Epithelial cell of prostate (primary cell): ENCODE results near the gene SMIM45.

ENCODE experiments used
- DNase-seq: peaks from one replicate; pipeline ENCODE4 v3.0.0-alpha.2; 2011; ENCODE audit warnings: low read depth, low spot score
- H3K27ac ChIP-seq: fragments of 450-650 bp; 2 replicates; pipeline ENCODE4 v1.5.1; 2017; ENCODE audit warnings: mild to moderate bottlenecking

SMIM45 gene

DNA sequence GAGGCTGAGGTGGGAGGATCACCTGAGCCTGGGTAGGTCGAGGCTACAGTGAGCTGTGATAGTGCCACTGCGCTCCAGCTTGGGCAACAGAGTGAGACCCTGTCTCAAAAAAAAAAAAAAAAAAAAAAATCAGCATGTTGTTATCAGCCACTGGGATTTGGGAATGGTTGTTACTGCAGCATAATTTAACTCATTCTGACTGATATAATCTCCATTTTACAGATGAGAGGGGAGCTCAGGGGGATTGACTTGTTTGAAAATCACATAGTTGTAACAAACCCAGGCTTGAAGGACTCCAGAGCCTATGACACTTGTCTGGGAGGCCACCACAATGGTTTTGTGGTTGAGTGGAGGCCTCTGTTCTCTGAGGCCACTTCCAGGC, 14.3 kb downstream of the SMIM45 start:
- DNase-seq = no peak
- H3K27ac ChIP-seq = no peak overlapping the region

DNA sequence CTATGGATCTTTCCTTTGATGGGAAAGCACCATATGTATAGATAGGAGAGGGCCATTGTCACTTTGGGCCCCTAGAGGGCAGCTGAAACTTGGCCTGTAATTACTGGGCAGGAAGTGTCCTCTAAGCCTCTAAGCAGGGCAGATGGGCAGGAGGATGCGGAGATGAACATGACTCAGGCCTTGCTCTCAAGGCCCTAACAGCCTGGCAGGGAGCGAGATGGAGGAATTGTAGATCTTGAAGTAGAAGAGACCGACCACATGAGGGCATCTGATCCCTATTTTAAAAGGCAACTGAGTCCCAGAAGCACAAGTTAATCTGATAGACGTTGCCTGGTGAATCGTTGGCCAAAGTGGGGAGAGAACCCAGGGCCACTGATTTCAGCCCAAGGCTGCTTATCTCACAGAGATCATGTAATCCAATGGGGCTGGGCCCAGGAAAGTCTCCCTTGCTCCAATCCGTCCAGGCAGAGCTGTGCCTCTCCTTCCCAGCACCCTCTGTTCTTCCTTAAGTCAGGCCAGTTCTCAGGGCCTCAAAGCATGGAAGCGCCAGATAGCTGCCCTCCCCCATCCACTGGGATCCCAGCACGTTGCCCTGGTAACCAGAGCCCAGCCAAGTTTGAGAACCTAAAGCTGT, 14.8 kb downstream of the SMIM45 start:
- no peak overlapping the region for H3K27ac ChIP-seq
- peak; percentile 43 for DNase-seq

DNA sequence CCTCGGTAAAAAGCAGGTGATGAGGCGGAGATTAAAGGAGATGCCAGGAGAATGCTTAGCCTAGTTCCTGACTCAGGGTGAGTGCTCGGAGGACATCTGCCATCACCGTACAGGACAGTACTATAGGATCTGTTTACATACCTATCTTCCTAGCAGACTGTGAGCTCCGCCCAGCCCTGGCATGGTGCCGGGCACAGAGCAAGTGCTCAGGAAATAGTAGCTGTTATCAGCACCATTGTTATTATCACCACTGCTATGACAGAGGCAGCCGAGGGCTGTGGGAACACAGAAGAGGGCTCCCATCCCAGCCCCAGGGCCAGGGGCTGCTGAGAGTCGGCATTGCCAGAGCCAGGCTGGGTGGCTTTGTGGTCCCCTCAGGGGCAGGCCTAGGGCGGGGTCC, 16.7 kb downstream of the SMIM45 start:
- H3K27ac ChIP-seq = no peak overlapping the region
- no peak for DNase-seq

DNA sequence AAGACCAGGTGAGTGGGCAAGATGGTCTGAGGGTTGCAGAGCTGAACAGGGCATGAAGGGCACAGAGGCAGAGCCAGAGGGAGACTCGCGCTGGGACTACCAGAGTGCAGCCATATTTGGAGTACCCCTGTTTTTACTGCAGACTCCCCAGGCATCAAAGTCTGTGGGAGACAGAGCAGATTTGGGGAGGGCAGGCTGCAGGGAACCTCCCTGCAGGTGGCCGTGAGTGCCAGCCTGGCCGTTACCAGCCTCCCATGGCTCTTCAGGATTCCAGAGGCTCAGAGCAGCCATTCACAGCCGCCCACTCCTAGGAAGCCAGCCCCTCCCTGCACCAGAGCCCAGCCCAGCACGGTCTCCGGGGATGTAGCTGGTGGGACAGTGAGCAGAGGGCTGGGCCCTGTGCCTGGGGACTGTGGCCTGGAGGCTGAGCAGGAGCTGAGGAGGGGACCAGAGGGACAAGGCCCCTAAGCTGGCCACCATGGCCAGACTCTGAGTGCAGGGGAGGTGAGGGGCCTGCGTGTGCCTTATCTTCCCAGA, 17.2 kb downstream of the SMIM45 start, which contains the start of gene SEPTIN3:
TSS of gene SEPTIN3 (plus strand) at position 334 of the 537 bp plus-strand sequence. CDS start 2,050 bp downstream, outside the sequence.
- no peak for DNase-seq
- H3K27ac ChIP-seq = no peak within 1 kb of the TSS

DNA sequence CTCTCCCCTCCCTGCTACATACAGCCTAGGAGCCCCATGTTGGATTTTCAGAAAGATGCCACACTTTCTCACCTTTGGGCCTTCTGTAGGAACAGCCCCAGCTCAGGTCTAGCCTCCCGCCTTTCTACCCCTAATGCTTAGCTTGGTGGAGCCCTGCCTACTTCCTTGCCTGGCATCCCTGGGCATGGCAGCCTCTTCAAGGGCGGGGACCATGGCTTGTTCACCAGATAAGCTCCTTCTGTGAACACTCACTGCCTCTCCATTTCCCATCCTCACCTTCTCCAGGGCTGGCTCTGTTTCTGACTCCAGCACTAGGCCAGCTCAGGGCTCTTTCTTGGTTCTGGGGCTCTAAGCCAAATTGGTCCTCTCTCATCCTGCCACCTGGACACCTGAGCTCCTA, 18.7 kb downstream of the SMIM45 start:
- no peak overlapping the region for H3K27ac ChIP-seq
- DNase-seq = no peak

DNA sequence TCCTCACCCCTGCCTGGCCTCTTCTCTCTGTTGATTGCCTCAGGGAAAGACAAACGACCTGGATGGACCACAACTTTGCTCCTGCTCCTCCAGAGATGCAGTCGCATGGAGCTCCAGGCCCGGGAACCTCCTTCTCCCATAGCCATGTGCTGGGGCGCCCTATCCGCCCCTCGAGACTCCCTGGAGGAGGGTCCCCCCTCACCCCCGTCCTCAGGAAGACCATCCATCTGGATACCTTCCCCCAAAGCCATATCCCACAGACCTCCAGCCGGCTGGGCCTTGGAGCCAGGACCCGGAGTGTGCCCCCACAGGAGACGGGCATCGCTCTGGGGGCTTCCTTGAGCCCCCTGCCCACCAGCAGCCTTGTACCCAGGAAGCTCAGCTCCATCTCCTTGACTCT, 19.5 kb downstream of the SMIM45 start:
- H3K27ac ChIP-seq = no peak overlapping the region
- DNase-seq = no peak

DNA sequence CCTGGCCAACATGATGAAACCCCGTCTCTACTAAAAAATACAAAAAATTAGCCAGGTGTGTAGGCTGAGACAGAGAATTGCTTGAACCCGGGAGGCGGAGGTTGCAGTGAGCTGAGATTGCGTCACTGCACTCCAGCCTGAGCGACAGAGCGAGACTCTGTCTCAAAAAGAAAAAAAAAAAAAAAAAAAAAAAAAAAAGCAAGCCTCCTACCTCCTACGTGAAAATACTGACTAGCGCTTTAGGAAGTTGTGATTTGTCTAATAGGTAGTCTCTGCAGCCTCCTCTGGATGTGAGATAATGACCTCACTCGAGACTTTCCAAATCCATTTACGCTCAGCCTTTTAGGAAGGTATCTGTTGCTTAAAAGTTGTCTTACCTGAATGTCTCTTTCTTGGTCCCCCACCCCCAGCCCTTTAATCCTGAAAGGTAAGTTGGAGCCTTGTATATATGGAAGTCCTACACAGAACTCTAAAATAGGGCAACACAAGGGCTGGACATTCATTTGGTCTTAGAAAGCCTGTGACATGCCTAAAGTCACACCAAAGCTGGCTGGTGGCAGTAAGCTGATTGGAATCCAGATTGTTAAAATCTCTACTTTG, 22.8 kb downstream of the SMIM45 start:
- no peak for DNase-seq
- H3K27ac ChIP-seq = no peak overlapping the region

DNA sequence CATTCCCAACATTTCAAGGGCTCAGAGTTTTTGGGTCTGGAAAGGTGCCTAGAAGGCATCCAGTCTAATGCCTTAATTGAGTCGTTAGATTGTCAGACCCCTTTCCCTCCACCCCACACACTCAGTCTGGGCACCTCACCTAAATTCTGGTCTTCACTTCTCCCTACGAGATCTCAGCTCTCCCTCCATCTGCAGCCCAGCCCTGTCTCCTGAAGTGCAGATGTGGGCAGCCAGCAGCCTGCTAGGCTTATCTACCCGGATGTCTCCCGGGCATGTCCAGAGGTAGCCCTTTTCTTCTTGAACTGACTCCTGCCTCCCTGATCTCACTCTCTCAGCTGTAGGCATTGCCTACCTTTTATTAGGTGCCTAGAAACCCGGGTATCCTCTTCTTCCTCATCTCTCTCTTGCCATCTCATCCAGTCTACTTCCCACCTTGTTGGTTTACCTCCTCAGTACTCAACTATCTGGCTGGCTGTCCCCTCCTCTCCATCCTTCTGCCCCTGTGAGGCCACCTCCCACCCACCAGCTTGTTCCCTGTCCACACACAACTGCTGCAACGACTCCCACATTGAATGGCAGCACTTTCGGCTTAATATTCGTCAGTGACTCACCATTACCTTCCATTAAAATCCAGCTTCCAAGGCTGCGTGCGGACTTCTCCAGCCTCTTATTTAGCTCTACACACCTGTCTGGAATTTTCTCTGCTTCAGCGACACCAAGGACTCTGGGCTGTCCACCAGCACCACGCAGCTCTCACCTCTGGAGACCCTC, 23.5 kb downstream of the SMIM45 start:
- no peak overlapping the region for H3K27ac ChIP-seq
- no peak for DNase-seq

DNA sequence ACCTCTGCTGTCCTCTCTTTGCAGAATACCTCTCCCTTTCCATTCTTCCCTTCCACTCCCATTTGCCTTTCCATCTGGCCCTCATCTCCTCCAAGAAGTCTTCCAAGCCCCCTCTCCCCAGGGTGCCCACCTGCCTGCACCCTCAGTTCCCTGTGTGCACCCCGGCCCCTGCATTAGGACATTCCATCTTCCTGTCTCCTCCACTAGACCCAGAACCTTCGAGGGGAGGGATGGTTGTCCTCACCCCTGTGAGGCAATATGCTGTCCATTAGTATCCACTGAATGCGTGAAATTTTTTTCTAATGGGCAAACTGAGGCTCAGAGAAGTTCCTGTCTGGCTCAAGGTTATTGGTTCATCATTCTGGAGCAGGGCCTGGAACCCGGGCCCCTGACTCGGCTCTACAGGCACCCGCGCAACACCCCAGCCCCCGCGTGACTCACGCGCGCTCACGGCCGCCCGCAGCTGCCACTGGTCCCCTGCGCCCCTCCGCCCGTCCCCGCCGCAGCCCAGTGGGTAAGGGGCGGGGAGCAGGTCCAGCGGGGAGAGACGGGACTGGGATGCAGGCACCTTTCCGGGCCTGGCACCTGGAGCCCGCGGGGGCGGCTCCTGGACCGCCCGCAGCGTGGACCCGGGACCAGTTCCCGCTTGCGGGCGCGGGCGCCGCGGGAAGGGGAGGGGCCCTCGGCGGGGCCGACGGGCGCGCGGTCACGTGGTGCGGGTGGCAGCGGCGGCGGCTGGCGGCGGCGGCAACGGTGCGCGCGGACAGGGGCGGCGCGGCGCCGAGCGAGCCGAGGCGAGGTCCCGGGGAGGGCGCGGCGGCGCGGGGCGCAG, 24.3 kb downstream of the SMIM45 start:
- no peak for DNase-seq
- no peak overlapping the region for H3K27ac ChIP-seq

DNA sequence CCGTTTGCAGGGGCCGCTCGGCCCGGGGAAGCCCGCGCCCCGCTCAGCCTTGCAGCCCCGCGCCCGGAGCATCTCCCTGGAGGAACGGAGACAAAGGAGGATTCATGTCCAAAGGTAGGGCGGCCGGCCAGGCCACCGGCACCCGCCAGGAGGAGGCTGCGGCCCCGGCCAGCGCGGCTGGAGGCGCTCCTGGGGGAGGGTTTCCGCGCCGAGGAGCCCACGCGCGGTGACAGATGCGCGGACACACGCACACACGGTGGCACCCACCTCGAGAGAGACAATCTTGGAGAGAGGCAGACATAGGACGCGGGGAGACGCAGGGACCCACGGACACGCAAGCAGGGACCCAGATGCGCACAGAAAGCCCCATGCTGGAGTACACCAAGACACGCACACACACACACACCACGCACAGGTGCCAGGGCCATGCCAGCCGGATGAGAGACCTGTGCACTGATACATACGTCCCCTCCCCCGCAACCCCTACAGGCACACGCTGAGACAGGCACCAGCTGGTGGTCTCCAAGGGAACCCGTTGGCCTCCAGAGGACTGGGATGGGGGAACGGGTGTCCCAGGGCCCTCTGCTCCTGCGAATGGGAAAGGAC, 25.1 kb downstream of the SMIM45 start:
- H3K27ac ChIP-seq = no peak overlapping the region
- DNase-seq = no peak

DNA sequence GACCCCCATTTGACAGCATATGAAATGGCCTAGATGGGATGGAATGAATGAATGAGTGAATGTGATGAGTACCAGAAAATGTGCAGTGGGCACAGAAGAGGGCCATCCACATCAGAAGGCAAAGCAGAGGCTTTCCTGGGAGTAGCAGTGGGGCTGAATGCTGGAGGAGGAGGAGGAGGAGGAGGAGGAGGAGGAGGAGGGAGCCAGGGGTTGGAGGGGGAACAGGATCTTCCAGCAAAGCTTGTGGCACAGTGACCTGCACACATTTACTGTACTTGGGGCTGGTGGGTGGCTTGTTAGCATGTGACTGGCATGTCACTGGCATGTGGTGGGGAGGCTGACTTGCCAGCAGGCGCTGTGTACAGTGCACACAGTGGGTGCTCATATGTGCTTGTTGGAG, 26.8 kb downstream of the SMIM45 start:
- DNase-seq = no peak
- H3K27ac ChIP-seq = no peak overlapping the region

DNA sequence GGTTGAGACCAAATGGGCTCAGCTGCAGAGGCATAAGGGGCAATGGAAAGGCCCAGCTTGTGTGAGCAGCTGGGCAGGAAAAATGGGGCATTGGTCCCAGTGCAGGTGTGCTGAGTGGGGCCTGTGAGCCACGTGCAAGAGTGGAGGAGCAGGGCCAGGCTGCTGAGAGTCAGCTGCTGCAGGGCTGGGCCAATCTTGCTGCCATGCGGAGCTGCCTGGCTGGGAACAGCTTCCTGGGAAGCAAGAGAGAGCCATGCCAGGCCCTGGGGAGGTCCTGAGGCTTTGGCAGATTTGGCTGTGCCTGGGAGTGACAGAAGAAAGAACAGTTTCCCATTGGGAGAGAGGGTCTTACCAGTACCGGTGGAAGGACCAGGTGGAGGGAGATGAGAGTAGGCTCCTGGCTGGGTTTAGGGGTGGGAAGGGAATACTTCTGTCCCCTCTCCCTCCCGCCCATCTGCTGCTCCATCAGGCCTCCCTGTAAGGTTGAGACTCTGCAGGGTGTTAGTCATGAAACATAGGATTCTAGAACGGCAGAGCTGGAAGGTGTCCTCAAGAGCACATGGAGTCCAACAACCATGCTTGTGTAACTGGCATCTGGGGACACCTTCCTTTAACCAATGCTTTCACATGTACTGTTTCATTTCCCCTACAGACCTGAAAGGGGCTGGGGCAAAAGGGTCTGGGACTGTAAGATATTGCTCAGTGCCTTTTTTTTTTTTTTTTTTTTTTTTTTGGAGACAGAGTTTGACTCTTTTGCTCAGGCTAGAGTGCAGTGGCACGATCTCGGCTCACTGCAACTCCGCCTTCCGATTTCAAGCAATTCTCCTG, 27.7 kb downstream of the SMIM45 start:
- DNase-seq = no peak
- H3K27ac ChIP-seq = no peak overlapping the region

DNA sequence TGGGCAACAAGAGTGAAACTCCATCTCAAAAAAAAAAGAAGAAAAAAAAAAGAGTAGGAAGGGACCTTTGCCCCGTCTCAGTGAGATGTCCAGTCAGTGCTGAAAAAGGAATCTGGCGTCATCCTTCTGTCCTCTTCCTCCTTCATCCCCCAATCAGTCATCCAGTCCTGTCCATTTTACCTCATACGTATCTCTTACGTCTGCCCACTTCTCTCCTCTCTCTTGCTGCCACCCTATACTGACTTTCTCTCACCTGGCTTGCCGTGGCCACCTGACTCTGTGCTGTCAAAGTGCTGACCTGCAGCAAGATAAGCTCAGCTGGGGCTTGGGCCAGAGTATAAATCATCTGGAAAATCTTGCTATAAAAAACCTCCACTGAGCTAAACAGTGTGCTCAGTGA, 30.9 kb downstream of the SMIM45 start:
- H3K27ac ChIP-seq = no peak overlapping the region
- DNase-seq = no peak

DNA sequence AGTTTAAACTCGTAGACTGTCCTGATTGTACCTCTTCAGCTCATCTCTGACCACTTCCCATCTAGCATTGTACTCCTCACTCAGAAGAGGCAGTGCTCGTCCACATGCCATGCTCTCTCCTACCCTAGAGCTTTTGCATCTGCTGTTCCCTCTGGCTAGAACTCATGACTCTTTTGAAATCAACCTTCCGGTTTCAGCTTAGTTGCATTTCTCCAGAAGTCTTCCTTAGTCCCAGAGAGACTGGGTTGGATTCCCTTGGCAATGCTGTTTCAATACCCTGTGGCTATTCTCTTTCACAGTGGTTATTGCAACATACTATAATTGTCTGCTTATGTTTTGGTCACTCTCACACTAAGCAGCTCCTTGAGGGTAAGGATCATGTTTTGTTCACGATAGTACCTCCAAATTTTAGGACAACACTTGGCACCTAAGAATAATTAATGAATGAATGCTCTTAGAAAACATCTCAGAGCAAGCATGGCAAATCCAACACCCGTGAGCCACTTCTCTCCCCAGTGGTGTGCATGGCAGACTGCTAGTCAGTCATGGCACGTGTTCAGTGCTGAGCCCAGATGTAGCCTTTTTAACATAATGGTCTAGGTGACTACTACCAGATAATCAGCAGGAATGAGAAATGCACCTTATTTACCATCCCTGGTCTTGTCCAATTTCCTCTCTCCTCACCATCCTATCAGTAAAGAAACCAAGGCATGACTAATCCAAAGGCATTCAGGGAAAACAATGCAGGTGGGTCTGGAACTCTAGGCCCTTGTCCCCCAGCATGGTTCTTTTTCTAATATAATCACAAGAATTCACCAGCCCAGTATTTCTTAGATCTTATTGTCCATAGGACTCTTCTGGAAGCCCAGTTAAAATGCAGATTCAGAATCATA, 31.8 kb downstream of the SMIM45 start:
- no peak for DNase-seq
- H3K27ac ChIP-seq = no peak overlapping the region

DNA sequence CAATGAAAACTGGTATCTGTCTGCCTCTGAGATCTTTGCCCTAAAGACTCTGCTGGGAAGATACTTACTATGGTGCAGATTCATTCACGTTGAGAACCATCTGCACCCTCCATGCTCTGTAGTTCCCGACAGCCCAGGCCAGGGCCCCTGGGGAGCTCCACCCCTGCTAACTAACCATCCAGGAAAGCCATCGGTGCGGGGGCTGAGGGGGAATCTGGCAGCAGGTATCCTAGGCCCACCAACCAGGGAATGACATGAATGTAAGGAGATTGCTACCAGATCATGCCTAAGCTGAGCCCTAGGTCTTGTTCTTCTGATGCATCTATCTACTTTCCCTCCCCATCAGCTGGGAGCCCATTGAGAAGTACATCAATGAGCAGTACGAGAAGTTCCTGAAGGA, 35.3 kb downstream of the SMIM45 start:
- H3K27ac ChIP-seq = no peak overlapping the region
- no peak for DNase-seq

DNA sequence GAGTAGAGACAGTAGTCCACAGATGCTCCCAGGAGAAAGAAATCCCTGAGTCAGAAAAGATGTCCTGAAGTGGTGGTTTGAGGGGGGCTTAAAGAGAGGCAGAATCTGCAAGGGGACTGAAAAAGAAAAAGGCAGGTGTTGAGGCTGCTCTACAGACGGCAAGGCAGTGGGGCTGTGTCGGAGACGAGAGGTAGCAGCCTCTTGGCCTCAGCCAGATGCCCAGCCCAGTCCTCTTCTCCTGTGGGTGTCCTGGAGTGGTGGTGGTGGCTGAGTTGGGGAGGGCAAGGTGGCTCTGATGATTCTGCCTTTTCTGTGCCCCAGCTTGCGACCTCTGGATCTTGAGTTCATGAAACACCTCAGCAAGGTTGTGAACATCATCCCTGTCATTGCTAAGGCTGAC, 37.3 kb downstream of the SMIM45 start:
- no peak for DNase-seq
- H3K27ac ChIP-seq = no peak overlapping the region

DNA sequence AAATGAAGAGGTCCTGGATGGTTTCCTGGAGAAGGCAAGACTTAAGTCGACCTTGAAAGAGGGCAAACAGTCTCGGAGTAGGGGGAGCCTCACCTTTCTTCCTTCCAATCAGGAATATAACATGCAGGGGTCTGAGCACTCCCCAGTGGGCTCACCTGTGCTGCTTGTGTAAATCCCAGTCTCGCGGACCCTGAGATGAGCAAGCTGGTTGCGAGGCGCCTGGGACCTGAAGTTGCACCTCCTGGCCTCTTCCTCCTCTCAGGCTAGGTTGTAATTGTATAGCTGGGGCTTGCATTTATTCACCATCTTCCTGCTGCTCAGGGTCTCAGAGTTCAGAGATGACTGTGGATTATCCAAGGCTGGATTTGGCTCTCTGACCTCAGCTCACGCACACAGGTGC, 39.2 kb downstream of the SMIM45 start:
- no peak for DNase-seq
- no peak overlapping the region for H3K27ac ChIP-seq

DNA sequence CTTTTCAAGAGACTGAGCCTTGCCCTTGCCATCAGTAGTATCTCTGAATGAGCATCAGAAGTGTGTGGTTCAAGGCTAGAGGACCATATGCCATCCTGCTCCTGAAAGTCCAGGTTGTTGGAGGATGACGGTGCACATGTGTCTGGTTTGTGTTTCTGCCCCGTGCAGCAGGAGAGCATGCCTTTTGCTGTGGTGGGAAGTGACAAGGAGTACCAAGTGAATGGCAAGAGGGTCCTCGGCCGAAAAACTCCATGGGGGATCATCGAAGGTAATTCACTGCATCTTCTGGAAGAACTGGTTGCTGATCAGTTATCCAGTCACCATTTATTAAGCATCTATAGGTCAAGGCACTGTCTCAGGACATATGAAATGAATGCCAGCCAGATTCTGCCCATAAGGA, 40.5 kb downstream of the SMIM45 start:
- no peak for DNase-seq

More for the DNA sequence above, 40.5 kb downstream of the SMIM45 start:
- H3K27ac ChIP-seq = no peak overlapping the region
